Measurements from ENCODE around the gene SOX6.

The SOX6 gene

DNA sequence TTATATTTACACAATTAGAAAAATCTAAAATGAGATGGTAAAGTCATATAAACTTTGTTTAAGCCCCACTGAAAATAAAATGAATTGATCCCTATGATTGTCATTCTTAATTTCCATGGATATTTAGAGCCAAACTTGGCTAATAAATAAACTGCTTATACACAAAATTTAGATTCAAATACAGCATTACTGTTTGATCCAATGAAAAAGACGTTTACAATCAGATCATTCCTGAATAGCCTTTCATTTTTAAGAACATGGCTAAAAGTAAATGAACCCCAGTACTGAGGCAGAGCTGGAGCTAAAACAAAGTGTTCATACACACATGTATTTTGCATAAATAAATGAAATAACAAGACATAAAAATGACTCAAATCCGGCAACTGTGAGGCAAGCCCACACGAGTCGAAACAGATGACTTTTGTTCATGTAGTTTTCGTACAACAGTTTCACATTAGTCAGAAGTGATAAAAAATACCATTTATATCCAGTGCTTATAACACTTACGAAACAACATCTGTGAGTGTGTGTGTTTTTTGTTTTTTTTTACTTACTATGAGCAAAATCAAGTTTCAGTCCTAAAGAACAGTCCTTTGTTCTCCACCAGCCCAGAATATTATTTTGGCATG, 386.5 kb downstream of the SOX6 start:
- no peak overlapping the region for H3K27ac Mint-ChIP-seq (ENCODE audit: low read depth)
- no peak for DNase-seq (ENCODE audit: low spot score in 2 of 2)
- H3K4me3 Mint-ChIP-seq, result no peak overlapping the region
- no peaks in the 10 kb centered on the region for H3K9me3 Mint-ChIP-seq
- no peaks in the 10 kb centered on the region for H3K4me1 Mint-ChIP-seq
- H3K27me3 Mint-ChIP-seq, result no peaks in the 10 kb centered on the region
- no peak for ATAC-seq (replicated peaks; ENCODE audit: extremely low read depth, poor library complexity, severe bottlenecking)
- no peaks in the 10 kb centered on the region for H3K36me3 Mint-ChIP-seq (ENCODE audit: insufficient read depth)

GRCh38 chr11:15969281-15969680, 387.1 kb downstream of the SOX6 start:
- Mint-ChIP-seq H3K27ac (ENCODE audit: low read depth) (no peak overlapping the region), H3K36me3 (ENCODE audit: insufficient read depth) (no peaks in the 10 kb centered on the region), H3K4me1 (no peaks in the 10 kb centered on the region), H3K9me3 (no peaks in the 10 kb centered on the region), H3K4me3 (no peak overlapping the region), H3K27me3 (no peaks in the 10 kb centered on the region)
- no peak for ATAC-seq (replicated peaks; ENCODE audit: extremely low read depth, poor library complexity, severe bottlenecking)
- no peak for DNase-seq (ENCODE audit: low spot score in 2 of 2)

GRCh38 chr11:15968461-15969130, 387.8 kb downstream of the SOX6 start:
- Mint-ChIP-seq H3K4me3 (no peak overlapping the region), H3K27me3 (no peaks in the 10 kb centered on the region), H3K27ac (ENCODE audit: low read depth) (no peak overlapping the region), H3K36me3 (ENCODE audit: insufficient read depth) (no peaks in the 10 kb centered on the region), H3K4me1 (no peaks in the 10 kb centered on the region), H3K9me3 (no peaks in the 10 kb centered on the region)
- ATAC-seq (replicated peaks; ENCODE audit: extremely low read depth, poor library complexity, severe bottlenecking) (no peak), DNase-seq (ENCODE audit: low spot score in 2 of 2) (no peak)

DNA sequence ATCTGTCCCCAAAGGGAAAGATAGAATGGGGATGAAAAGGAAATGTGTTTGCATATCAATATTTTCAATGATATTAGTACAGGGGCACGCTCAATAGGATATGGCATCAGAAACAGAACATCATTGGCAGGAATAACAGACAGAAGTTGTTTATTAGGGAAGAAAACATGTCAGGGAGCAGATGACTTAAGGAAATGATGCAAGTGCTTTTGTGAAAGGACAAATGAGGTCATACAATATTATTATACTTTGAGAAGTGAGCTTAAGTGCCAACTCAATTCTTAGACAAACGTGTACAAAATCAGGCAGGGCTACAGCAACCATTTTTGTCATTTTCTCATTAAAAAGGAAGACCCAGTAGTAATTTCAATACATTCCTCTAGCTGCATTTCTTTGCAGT, 388.4 kb downstream of the SOX6 start:
- ATAC-seq (replicated peaks; ENCODE audit: extremely low read depth, poor library complexity, severe bottlenecking) (no peak), DNase-seq (ENCODE audit: low spot score in 2 of 2) (no peak)
- Mint-ChIP-seq H3K4me3 (no peak overlapping the region), H3K4me1 (no peaks in the 10 kb centered on the region), H3K27me3 (no peaks in the 10 kb centered on the region), H3K27ac (ENCODE audit: low read depth) (no peak overlapping the region), H3K36me3 (ENCODE audit: insufficient read depth) (no peaks in the 10 kb centered on the region), H3K9me3 (no peaks in the 10 kb centered on the region)

DNA sequence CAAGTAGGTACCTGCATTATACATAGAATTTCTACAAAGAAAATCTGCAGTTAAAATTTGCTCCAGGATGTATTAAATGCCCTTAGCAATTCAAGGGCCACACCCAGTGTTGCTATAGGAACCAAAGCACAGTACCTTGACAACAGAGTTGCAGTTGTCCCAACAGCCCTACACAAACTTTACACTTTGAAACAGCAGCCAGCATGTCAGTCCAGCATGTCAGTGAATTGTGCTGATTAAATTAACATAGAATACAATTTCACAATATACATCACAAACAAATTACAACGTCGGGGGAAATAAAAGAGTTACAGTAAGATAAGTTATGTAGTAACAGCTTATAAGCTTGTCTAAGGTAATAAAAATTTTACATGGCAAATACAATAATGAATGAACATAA, 389.2 kb downstream of the SOX6 start:
- Mint-ChIP-seq H3K4me3 (no peak overlapping the region), H3K27me3 (no peaks in the 10 kb centered on the region), H3K9me3 (peaks cover 7% of the 10 kb centered on the region), H3K27ac (ENCODE audit: low read depth) (no peak overlapping the region), H3K36me3 (ENCODE audit: insufficient read depth) (no peaks in the 10 kb centered on the region), H3K4me1 (no peaks in the 10 kb centered on the region)
- DNase-seq (ENCODE audit: low spot score in 2 of 2), result no peak
- no peak for ATAC-seq (replicated peaks; ENCODE audit: extremely low read depth, poor library complexity, severe bottlenecking)

GRCh38 chr11:15965562-15966250, 390.6 kb downstream of the SOX6 start:
- Mint-ChIP-seq H3K9me3 (peaks cover 10% of the 10 kb centered on the region), H3K36me3 (ENCODE audit: insufficient read depth) (no peaks in the 10 kb centered on the region), H3K27ac (ENCODE audit: low read depth) (no peak overlapping the region), H3K27me3 (no peaks in the 10 kb centered on the region), H3K4me3 (no peak overlapping the region), H3K4me1 (no peaks in the 10 kb centered on the region)
- DNase-seq (ENCODE audit: low spot score in 2 of 2) (no peak), ATAC-seq (replicated peaks; ENCODE audit: extremely low read depth, poor library complexity, severe bottlenecking) (no peak)

DNA sequence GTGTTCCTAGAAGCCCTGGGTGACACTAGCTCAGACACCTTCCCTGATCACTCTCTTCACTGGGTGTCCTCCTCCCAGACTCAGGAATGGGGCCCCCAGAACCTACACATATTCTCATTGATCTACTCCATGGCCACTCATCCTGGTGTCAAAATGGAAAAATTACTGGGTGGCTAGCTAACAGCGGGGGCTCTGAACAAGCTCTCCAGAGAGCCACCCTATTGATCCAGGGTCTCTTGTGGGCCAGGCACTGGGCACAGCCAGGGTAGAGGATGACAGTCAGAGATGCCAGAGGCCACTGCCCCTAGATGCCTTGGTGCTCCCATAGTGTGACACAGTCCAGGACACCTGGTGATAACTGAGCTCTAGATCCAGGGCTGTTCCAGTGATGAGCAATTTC, 393.1 kb downstream of the SOX6 start:
- H3K27me3 Mint-ChIP-seq, result no peaks in the 10 kb centered on the region
- peaks cover 10% of the 10 kb centered on the region for H3K9me3 Mint-ChIP-seq
- H3K36me3 Mint-ChIP-seq (ENCODE audit: insufficient read depth), result no peaks in the 10 kb centered on the region
- no peak overlapping the region for H3K4me3 Mint-ChIP-seq
- no peak for DNase-seq (ENCODE audit: low spot score in 2 of 2)
- H3K4me1 Mint-ChIP-seq, result no peaks in the 10 kb centered on the region
- no peak overlapping the region for H3K27ac Mint-ChIP-seq (ENCODE audit: low read depth)
- no peak for ATAC-seq (replicated peaks; ENCODE audit: extremely low read depth, poor library complexity, severe bottlenecking)

- Mint-ChIP-seq H3K27me3 (no peaks in the 10 kb centered on the region), H3K9me3 (peaks cover 15% of the 10 kb centered on the region), H3K4me1 (no peaks in the 10 kb centered on the region), H3K27ac (ENCODE audit: low read depth) (no peak overlapping the region), H3K4me3 (no peak overlapping the region), H3K36me3 (ENCODE audit: insufficient read depth) (no peaks in the 10 kb centered on the region)
- ATAC-seq (replicated peaks; ENCODE audit: extremely low read depth, poor library complexity, severe bottlenecking) (no peak), DNase-seq (ENCODE audit: low spot score in 2 of 2) (no peak)
Observed at GRCh38 chr11:15958910-15959309, 397.4 kb downstream of the SOX6 start.

GRCh38 chr11:15957234-15957633, 399.1 kb downstream of the SOX6 start:
- H3K27me3 Mint-ChIP-seq, result no peaks in the 10 kb centered on the region
- H3K27ac Mint-ChIP-seq (ENCODE audit: low read depth), result no peak overlapping the region
- no peaks in the 10 kb centered on the region for H3K4me1 Mint-ChIP-seq
- no peak overlapping the region for H3K4me3 Mint-ChIP-seq
- ATAC-seq (replicated peaks; ENCODE audit: extremely low read depth, poor library complexity, severe bottlenecking), result no peak
- no peaks in the 10 kb centered on the region for H3K36me3 Mint-ChIP-seq (ENCODE audit: insufficient read depth)
- no peak for DNase-seq (ENCODE audit: low spot score in 2 of 2)
- peaks cover 12% of the 10 kb centered on the region for H3K9me3 Mint-ChIP-seq

DNA sequence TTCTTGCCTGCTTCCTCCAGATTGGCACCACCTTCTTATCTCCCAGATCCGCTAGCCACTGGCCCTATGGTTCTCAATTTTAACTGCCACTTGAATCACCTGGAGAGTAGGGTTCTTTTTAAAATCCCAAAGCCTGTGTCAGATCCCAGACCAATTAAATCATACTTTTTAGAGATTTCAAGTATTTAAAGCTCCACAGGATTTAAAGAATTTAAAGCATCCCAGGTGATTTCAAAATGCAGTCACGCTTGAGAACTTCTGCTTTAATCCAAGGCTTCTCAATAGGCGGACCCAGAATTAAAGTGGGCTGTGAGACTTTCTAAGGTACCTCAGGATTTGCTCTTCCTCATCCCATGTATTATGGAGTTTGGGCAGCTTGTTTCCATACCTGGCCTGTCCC, 400.0 kb downstream of the SOX6 start:
- no peaks in the 10 kb centered on the region for H3K27me3 Mint-ChIP-seq
- H3K27ac Mint-ChIP-seq (ENCODE audit: low read depth), result no peak overlapping the region
- H3K4me1 Mint-ChIP-seq, result no peaks in the 10 kb centered on the region
- ATAC-seq (replicated peaks; ENCODE audit: extremely low read depth, poor library complexity, severe bottlenecking) (no peak), DNase-seq (ENCODE audit: low spot score in 2 of 2) (no peak)
- no peaks in the 10 kb centered on the region for H3K36me3 Mint-ChIP-seq (ENCODE audit: insufficient read depth)
- H3K9me3 Mint-ChIP-seq, result peaks cover 8% of the 10 kb centered on the region
- no peak overlapping the region for H3K4me3 Mint-ChIP-seq

DNA sequence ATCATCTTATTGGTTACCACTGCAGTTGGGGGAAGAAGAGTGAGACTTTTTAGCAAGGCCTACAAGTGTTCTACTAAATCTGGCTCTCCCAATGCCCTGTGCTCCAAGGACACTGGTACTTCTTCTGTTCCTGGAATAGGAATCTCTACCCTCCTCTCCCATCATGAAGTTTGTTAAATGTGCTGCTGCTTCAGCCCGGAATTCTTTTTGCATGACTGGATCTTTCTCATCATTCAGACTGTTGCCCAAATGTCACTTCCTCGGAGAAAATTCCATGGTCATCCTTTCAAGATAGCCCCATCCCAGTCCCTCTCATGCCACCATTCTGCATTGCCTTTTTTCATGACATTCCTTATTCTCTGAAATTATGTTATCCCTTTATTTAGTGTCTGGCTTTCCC, 400.8 kb downstream of the SOX6 start:
- Mint-ChIP-seq H3K36me3 (ENCODE audit: insufficient read depth) (no peaks in the 10 kb centered on the region), H3K4me3 (no peak overlapping the region), H3K9me3 (peaks cover 8% of the 10 kb centered on the region), H3K4me1 (no peaks in the 10 kb centered on the region), H3K27ac (ENCODE audit: low read depth) (no peak overlapping the region), H3K27me3 (no peaks in the 10 kb centered on the region)
- no peak for DNase-seq (ENCODE audit: low spot score in 2 of 2)
- no peak for ATAC-seq (replicated peaks; ENCODE audit: extremely low read depth, poor library complexity, severe bottlenecking)

DNA sequence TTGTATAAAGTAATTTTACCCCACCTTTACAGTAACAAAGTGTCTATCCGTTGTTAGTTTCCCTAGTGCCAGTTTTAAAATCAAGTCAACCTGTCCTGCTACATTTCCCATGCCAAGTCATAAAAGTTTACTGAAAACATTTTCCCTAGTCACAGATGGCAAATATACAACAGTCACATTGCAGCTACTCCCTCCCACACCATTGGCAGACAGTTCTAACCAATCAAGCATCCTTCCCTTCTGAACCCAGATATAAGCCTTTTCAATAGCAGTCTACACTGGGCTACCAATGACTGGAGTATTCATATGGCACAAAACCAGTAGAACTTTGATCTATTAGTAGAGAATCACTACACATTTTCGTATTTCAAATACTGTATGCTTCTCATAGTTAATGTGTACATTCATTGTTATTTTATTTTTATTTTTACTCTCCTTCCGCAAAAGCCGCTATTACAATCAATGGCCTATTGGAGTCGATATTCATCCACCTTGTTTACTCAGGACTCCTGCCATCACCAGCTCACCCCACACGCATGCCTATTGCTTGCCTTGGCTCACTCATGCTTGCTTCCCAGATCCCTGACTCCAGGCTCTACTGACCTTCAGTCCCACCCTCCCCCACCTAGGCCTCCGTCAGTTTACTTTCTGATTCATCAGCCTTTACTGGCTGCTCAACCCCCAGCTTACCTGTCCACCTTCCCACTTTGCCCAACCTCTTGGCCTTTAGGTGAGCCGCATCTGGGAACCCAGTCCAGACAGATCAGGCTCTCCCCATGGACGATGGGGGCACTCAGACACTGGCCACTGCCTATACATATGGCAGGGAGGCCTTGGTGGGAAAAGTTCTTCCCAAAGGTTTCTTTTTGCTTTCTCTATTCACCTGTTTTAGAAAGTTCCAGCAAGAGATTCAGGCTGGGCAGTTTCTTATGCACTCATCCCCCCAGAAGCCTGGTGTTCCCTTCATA, 408.4 kb downstream of the SOX6 start:
- Mint-ChIP-seq H3K4me1 (no peaks in the 10 kb centered on the region), H3K36me3 (ENCODE audit: insufficient read depth) (no peaks in the 10 kb centered on the region), H3K9me3 (peaks cover 18% of the 10 kb centered on the region), H3K27me3 (no peaks in the 10 kb centered on the region), H3K4me3 (no peak overlapping the region), H3K27ac (ENCODE audit: low read depth) (no peak overlapping the region)
- DNase-seq (ENCODE audit: low spot score in 2 of 2) (no peak), ATAC-seq (replicated peaks; ENCODE audit: extremely low read depth, poor library complexity, severe bottlenecking) (no peak)
